Body of pancreas (tissue), 4 donors: Measurements from ENCODE around the gene DENND2A.

Source experiments
- POLR2A ChIP-seq, 3 donors: fragments of 450-650 bp; IDR thresholded peaks; one replicate each; pipeline ENCODE4 v1.6.1; 2016; ENCODE audit warnings: antibody characterized with exemption in 3 of 3, mild to moderate bottlenecking in 2 of 3
- TF ChIP-seq, protein P1 (sequence below), 7 experiments: fragments of 450-650 bp in 4 of 7; fragments of 200-600 bp in 3 of 7; sonication (generic) in 3 of 7; IDR thresholded peaks; one replicate each; pipeline ENCODE4 v1.5.1; 2016 to 2019; ENCODE audit warnings: antibody characterized with exemption in 7 of 7

DNA sequence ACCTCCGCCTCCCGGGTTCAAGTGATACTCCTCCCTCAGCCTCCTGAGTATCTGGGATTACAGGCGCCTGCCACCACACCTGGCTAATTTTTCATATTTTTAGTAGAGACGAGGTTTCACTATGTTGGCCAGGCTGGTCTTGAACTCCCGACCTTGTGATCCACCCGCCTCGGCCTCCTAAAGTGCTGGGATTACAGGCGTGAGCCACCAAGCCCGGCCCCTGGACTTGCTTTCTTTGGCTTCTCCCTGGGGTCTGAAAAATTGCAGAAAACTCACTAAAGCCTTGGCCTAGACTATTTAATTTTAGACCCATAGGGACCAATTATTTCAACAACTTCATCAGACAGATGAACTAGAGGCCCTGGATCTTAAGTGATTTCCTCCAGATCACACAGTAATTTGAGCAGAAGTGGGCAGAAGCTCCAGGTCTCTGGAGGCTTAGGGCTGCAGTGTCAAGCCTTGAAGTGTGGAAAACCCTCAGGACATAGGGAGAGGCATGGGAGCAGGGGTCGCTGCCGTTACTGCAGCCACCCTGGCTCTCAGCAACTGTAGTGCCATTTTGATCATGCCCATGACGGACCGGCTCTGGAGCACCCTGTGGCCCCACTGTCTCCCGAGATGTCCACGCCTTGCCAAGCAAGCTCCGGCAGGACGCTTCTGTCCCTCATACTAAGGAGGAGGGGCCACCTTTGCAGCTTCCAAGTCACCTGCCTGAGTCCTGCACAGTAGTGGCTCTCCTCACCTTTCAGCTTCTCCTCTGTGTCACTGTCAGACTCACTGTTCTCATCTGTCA is 72.4 kb downstream of the DENND2A start:
- TF ChIP-seq, protein P1, sequence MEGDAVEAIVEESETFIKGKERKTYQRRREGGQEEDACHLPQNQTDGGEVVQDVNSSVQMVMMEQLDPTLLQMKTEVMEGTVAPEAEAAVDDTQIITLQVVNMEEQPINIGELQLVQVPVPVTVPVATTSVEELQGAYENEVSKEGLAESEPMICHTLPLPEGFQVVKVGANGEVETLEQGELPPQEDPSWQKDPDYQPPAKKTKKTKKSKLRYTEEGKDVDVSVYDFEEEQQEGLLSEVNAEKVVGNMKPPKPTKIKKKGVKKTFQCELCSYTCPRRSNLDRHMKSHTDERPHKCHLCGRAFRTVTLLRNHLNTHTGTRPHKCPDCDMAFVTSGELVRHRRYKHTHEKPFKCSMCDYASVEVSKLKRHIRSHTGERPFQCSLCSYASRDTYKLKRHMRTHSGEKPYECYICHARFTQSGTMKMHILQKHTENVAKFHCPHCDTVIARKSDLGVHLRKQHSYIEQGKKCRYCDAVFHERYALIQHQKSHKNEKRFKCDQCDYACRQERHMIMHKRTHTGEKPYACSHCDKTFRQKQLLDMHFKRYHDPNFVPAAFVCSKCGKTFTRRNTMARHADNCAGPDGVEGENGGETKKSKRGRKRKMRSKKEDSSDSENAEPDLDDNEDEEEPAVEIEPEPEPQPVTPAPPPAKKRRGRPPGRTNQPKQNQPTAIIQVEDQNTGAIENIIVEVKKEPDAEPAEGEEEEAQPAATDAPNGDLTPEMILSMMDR (IDR thresholded peaks at IDR 0.05), result no peak
- TF ChIP-seq POLR2A (IDR thresholded peaks at IDR 0.05), result no peak
